Breast epithelium (tissue), 3 donors: ENCODE data around the gene GPX5.

Experiments
- POLR2A ChIP-seq: fragments of 450-650 bp; IDR thresholded peaks from one replicate; pipeline ENCODE4 v1.6.1; 2016; ENCODE audit warnings: antibody characterized with exemption, mild to moderate bottlenecking, moderate library complexity
- POLR2AphosphoS5 ChIP-seq, 3 donors: sonication (generic); formaldehyde crosslinking; IDR thresholded peaks; one replicate each; pipeline ENCODE4 v1.6.1; 2017; ENCODE audit warnings: antibody characterized with exemption in 3 of 3
- TF ChIP-seq, protein P1 (sequence below), 3 donors: fragments of 450-650 bp; IDR thresholded peaks; one replicate each; pipeline ENCODE4 v1.5.1; 2016 to 2017; ENCODE audit warnings: antibody characterized with exemption in 3 of 3, mild to moderate bottlenecking in 3 of 3, moderate library complexity in 3 of 3

- TF ChIP-seq, protein P1, sequence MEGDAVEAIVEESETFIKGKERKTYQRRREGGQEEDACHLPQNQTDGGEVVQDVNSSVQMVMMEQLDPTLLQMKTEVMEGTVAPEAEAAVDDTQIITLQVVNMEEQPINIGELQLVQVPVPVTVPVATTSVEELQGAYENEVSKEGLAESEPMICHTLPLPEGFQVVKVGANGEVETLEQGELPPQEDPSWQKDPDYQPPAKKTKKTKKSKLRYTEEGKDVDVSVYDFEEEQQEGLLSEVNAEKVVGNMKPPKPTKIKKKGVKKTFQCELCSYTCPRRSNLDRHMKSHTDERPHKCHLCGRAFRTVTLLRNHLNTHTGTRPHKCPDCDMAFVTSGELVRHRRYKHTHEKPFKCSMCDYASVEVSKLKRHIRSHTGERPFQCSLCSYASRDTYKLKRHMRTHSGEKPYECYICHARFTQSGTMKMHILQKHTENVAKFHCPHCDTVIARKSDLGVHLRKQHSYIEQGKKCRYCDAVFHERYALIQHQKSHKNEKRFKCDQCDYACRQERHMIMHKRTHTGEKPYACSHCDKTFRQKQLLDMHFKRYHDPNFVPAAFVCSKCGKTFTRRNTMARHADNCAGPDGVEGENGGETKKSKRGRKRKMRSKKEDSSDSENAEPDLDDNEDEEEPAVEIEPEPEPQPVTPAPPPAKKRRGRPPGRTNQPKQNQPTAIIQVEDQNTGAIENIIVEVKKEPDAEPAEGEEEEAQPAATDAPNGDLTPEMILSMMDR (IDR thresholded peaks at IDR 0.05) = no peak
- TF ChIP-seq POLR2A (no peak), POLR2AphosphoS5 (IDR thresholded peaks at IDR 0.05) (no peak)
These were observed 26.4 kb downstream of the GPX5 start for GRCh38 chr6:28551891-28552666.
